DMS 273 (cell line): ENCODE results near the gene KPNB1.

ENCODE experiments used
- DNase-seq: peaks from one replicate; lab custom pipeline; 2025; ENCODE audit not compliant: unreplicated experiment; lab: John Stamatoyannopoulos, UW

Gene KPNB1

GRCh38 chr17:47636273-47637030 is 13.3 kb upstream of the KPNB1 start:
- DNase-seq = no peak

GRCh38 chr17:47638903-47639302 is 10.8 kb upstream of the KPNB1 start:
- DNase-seq = no peak

GRCh38 chr17:47640076-47640475 is 9.6 kb upstream of the KPNB1 start:
- DNase-seq = no peak

- DNase-seq = peak; percentile 30
These were observed 8.5 kb upstream of the KPNB1 start for GRCh38 chr17:47641202-47641601.

GRCh38 chr17:47643116-47643515 is 6.6 kb upstream of the KPNB1 start:
- DNase-seq = no peak

- DNase-seq = no peak
These were observed 5.4 kb upstream of the KPNB1 start for GRCh38 chr17:47644324-47644723.

- DNase-seq = no peak
These were observed 329 bp downstream of the KPNB1 start for GRCh38 chr17:47649972-47650524.

- DNase-seq = peak; percentile 99
These were observed 1.1 kb downstream of the KPNB1 start for GRCh38 chr17:47650525-47651522.

- no peak for DNase-seq
These were observed 2.0 kb downstream of the KPNB1 start for GRCh38 chr17:47651704-47652103.

GRCh38 chr17:47652570-47652969 is 2.9 kb downstream of the KPNB1 start:
- no peak for DNase-seq

- DNase-seq = no peak
These were observed 3.7 kb downstream of the KPNB1 start for GRCh38 chr17:47653442-47653841.

- DNase-seq = no peak
These were observed 5.3 kb downstream of the KPNB1 start for GRCh38 chr17:47654991-47655390.

GRCh38 chr17:47660064-47660492 is 10.4 kb downstream of the KPNB1 start:
- no peak for DNase-seq

GRCh38 chr17:47663912-47664623 is 14.3 kb downstream of the KPNB1 start:
- DNase-seq = peak; percentile 82

- DNase-seq = no peak
These were observed 14.9 kb downstream of the KPNB1 start for GRCh38 chr17:47664624-47664941.

- DNase-seq = no peak
These were observed 15.9 kb downstream of the KPNB1 start for GRCh38 chr17:47665655-47666054.

- DNase-seq = no peak
These were observed 19.4 kb downstream of the KPNB1 start for GRCh38 chr17:47669081-47669480.

- DNase-seq = no peak
These were observed 20.3 kb downstream of the KPNB1 start for GRCh38 chr17:47670064-47670463.

GRCh38 chr17:47674499-47674898 is 24.8 kb downstream of the KPNB1 start:
- DNase-seq = no peak

- no peak for DNase-seq
These were observed 25.9 kb downstream of the KPNB1 start for GRCh38 chr17:47675380-47676198.

- no peak for DNase-seq
These were observed 26.4 kb downstream of the KPNB1 start for GRCh38 chr17:47676199-47676472.
